Mesenchymal stem cell (in vitro differentiated cells and primary cell): ENCODE measurements around the gene TMEM9.

Experiments used
- DNase-seq: peaks from one replicate; pipeline ENCODE4 v3.0.0-alpha.2; 2013
- H2AFZ ChIP-seq: one replicate; pipeline ENCODE4 v1.6.1; 2013; ENCODE audit warnings: low read depth, mild to moderate bottlenecking, control low read depth, inconsistent platforms, low read length, moderate library complexity
- H2AK5ac ChIP-seq: 2 replicates; pipeline ENCODE4 v1.6.1; 2013; ENCODE audit warnings: low read length, moderate library complexity, mild to moderate bottlenecking, inconsistent platforms; ENCODE audit not compliant: severe bottlenecking
- H2BK120ac ChIP-seq: one replicate; pipeline ENCODE4 v1.6.1; 2013; ENCODE audit warnings: low read depth, mild to moderate bottlenecking, inconsistent platforms, low read length, moderate library complexity
- H2BK12ac ChIP-seq, 2 experiments: one replicate each; pipeline ENCODE4 v1.6.1; 2013; ENCODE audit warnings: inconsistent platforms in 2 of 2, low read length in 2 of 2, mild to moderate bottlenecking in 2 of 2, moderate library complexity in 2 of 2, control low read depth in 1 of 2
- H2BK15ac ChIP-seq: one replicate; pipeline ENCODE4 v1.6.1; 2013; ENCODE audit warnings: mild to moderate bottlenecking, low read depth, inconsistent platforms; ENCODE audit not compliant: poor library complexity, severe bottlenecking
- H2BK5ac ChIP-seq: 2 replicates; pipeline ENCODE4 v1.6.1; 2013; ENCODE audit warnings: low read depth, mild to moderate bottlenecking, low read length, control low read depth, inconsistent platforms; ENCODE audit not compliant: poor library complexity, severe bottlenecking
- H3K14ac ChIP-seq, 2 experiments: one replicate each; pipeline ENCODE4 v1.6.1; 2013; ENCODE audit warnings: inconsistent platforms in 2 of 2, low read length in 2 of 2, control low read depth in 1 of 2, mild to moderate bottlenecking in 1 of 2, moderate library complexity in 1 of 2
- H3K18ac ChIP-seq, 2 experiments: one replicate each; pipeline ENCODE4 v1.6.1; 2013; ENCODE audit warnings: inconsistent platforms in 2 of 2, low read length in 2 of 2, control low read depth in 1 of 2, low read depth in 1 of 2, mild to moderate bottlenecking in 1 of 2
- H3K23ac ChIP-seq, 2 experiments: one replicate each; pipeline ENCODE4 v1.6.1; 2013; ENCODE audit warnings: inconsistent platforms in 2 of 2, low read length in 2 of 2, mild to moderate bottlenecking in 2 of 2, moderate library complexity in 2 of 2, control low read depth in 1 of 2
- H3K27ac ChIP-seq: 2 replicates; pipeline ENCODE4 v1.5.1; 2013; ENCODE audit warnings: mild to moderate bottlenecking, moderate library complexity, low read length, control low read depth, inconsistent platforms; ENCODE audit not compliant: poor library complexity, severe bottlenecking
- H3K27me3 ChIP-seq, 2 experiments: 2 replicates each; pipeline versions ENCODE4 v1.6.1 to v1.7.0; 2013; ENCODE audit warnings: low read length in 2 of 2, mild to moderate bottlenecking in 2 of 2, moderate library complexity in 2 of 2, control low read depth in 1 of 2, inconsistent platforms in 1 of 2; ENCODE audit not compliant: control insufficient read depth in 1 of 2, insufficient read depth in 1 of 2
- H3K36me3 ChIP-seq, 2 experiments: 2 replicates each; pipeline versions ENCODE4 v1.6.1 to v1.7.0; 2013; ENCODE audit warnings: low read length in 2 of 2, control low read depth in 1 of 2, inconsistent platforms in 1 of 2, low read depth in 1 of 2, mild to moderate bottlenecking in 1 of 2; ENCODE audit not compliant: insufficient read depth in 2 of 2, control insufficient read depth in 1 of 2
- H3K4ac ChIP-seq, 2 experiments: one replicate each; pipeline ENCODE4 v1.6.1; 2013; ENCODE audit warnings: inconsistent platforms in 2 of 2, low read length in 2 of 2, mild to moderate bottlenecking in 2 of 2, moderate library complexity in 2 of 2, control low read depth in 1 of 2, low read depth in 1 of 2
- H3K4me1 ChIP-seq: 2 replicates; pipeline ENCODE4 v1.6.1; 2013; ENCODE audit warnings: low read depth, low read length, control low read depth; ENCODE audit not compliant: control insufficient read depth, insufficient read depth
- H3K4me2 ChIP-seq: 2 replicates; pipeline ENCODE4 v1.6.1; 2013; ENCODE audit warnings: low read length, mild to moderate bottlenecking, inconsistent platforms; ENCODE audit not compliant: poor library complexity, severe bottlenecking
- H3K4me3 ChIP-seq, 2 experiments: 2 replicates each; pipeline versions ENCODE4 v1.5.1 to v1.7.0; 2013; ENCODE audit warnings: low read length in 2 of 2, mild to moderate bottlenecking in 2 of 2, control low read depth in 1 of 2, low read depth in 1 of 2; ENCODE audit not compliant: insufficient read depth in 1 of 2
- H3K79me1 ChIP-seq: replicated peaks from 2 replicates; pipeline ENCODE4 v1.6.1; 2013; ENCODE audit warnings: mild to moderate bottlenecking, control low read depth, low read length, inconsistent platforms; ENCODE audit not compliant: poor library complexity, severe bottlenecking
- H3K9ac ChIP-seq: 2 replicates; pipeline ENCODE4 v1.7.0; 2013; ENCODE audit warnings: mild to moderate bottlenecking, low read length, moderate library complexity
- H3K9me3 ChIP-seq: 2 replicates; pipeline ENCODE4 v1.7.0; 2013; ENCODE audit warnings: mild to moderate bottlenecking, low read length; ENCODE audit not compliant: control insufficient read depth
- H4K8ac ChIP-seq: one replicate; pipeline ENCODE4 v1.6.1; 2013; ENCODE audit warnings: inconsistent platforms, mild to moderate bottlenecking, low read length, moderate library complexity
- H4K91ac ChIP-seq: one replicate; pipeline ENCODE4 v1.6.1; 2013; ENCODE audit warnings: mild to moderate bottlenecking, low read length, inconsistent platforms
- WGBS: methylation state at CpG from one replicate; pipeline ENCODE4 v1.1.7; 2013; ENCODE audit warnings: mixed read lengths; 5-methylcytosine and 5-hydroxymethylcytosine counted together

TMEM9 gene

GRCh38 chr1:201085902-201086735 lies 68.2 kb downstream of the TMEM9 start:
- Histone ChIP-seq H4K91ac (no peak overlapping the region), H3K36me3 (no peaks in the 10 kb centered on the region), H2BK120ac (no peak overlapping the region), H3K23ac (no peak overlapping the region), H4K8ac (no peak overlapping the region), H3K9me3 (no peaks in the 10 kb centered on the region), H2BK12ac (no peak overlapping the region), H3K4ac (no peak overlapping the region), H3K9ac (no peak overlapping the region), H3K79me1 (no peaks in the 10 kb centered on the region), H2BK5ac (no peak overlapping the region), H2AFZ (no peak overlapping the region), H3K27ac (no peak overlapping the region), H2BK15ac (no peak overlapping the region), H3K4me2 (no peak overlapping the region), H3K18ac (no peak overlapping the region), H3K4me3 (no peak overlapping the region), H3K14ac (no peak overlapping the region), H3K4me1 (no peaks in the 10 kb centered on the region), H3K27me3 (peaks cover 40 to 63% of the 10 kb centered on the region in 2 experiments), H2AK5ac (no peak overlapping the region)
- 70% methylated on average over 11 of the region's 12 CpGs for WGBS
- DNase-seq, result peak; percentile 57
